Fibroblast of pulmonary artery (primary cell): ENCODE measurements around the gene GJA1.

ENCODE experiments used
- DNase-seq: peaks from one replicate; pipeline ENCODE4 v3.0.0-alpha.2; 2010; ENCODE audit warnings: low read depth
- H3K4me3 ChIP-seq: replicated peaks from 2 replicates; pipeline ENCODE4 v1.5.1; 2011; ENCODE audit warnings: low read depth, mild to moderate bottlenecking, control low read depth, low read length, moderate library complexity
- CTCF ChIP-seq: IDR thresholded peaks from 2 replicates; pipeline ENCODE4 v1.5.1; 2011; ENCODE audit warnings: mild to moderate bottlenecking, control low read depth, low read length, inconsistent platforms; ENCODE audit errors: missing control alignments

The GJA1 gene

GRCh38 chr6:121492536-121492935, 57.1 kb downstream of the GJA1 start:
- no peak for TF ChIP-seq CTCF
- no peak overlapping the region for H3K4me3 ChIP-seq
- peak; percentile 30 for DNase-seq

- DNase-seq: no peak
- no peak for TF ChIP-seq CTCF
These were observed 62.5 kb downstream of the GJA1 start for GRCh38 chr6:121497970-121498375.

DNA sequence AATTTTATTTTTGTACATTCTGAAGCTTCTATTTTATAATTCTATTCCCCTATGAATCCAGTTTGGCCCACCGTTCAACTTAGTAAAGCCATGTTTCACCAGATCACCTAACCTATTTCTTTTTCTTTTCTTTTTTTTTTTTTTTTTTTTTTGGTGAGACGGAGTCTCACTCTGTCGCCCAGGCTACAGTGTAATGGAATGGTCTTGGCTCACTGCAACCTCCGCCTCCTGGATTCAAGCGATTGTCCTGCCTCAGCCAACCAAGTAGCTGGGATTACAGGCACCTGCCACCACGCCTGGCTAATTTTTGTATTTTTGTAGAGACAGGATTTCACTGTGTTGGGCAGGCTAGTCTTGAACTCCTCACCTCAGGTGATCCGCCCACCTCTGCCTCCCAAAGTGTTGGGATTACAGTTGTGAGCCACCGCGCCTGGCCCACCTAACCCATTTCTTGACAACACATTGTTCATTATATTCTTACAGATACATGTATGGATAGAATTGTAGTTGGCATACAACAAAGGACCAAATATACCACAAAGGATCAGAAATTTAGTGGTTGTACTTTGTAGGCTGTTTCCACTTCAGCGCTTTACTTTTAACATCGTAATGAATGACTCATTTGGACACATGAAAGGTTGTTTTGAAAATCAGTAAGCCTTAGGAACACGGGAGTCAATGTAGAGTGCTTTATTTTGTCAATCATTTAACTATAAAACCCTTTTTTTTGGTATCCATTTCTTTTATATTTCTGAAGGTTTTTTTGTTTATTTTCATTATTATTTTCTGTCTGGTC, 63.2 kb downstream of the GJA1 start:
- no peak for DNase-seq
- no peak for TF ChIP-seq CTCF
- no peak overlapping the region for H3K4me3 ChIP-seq

More at GRCh38 chr6:121497970-121498375, 62.5 kb downstream of the GJA1 start:
- no peak overlapping the region for H3K4me3 ChIP-seq
